TTC549 (cell line): Measurements from ENCODE around the gene FGF12.

Source experiments
- FAIRE-seq: peaks from 2 replicates; lab custom pipeline; 2012; peaks lifted over from hg19 to GRCh38; lab: Jason Lieb, UNC

The FGF12 gene

GRCh38 chr3:192494174-192494573 is 233.2 kb downstream of the FGF12 start:
- no peak for FAIRE-seq

GRCh38 chr3:192490720-192491119 is 236.6 kb downstream of the FGF12 start:
- FAIRE-seq = no peak

GRCh38 chr3:192489579-192489978 is 237.8 kb downstream of the FGF12 start:
- no peak for FAIRE-seq

GRCh38 chr3:192487033-192487432 is 240.3 kb downstream of the FGF12 start:
- no peak for FAIRE-seq

GRCh38 chr3:192482809-192483208 is 244.5 kb downstream of the FGF12 start:
- no peak for FAIRE-seq

- FAIRE-seq = no peak
These were observed 244.9 kb downstream of the FGF12 start for GRCh38 chr3:192482391-192482790.

GRCh38 chr3:192481638-192482037 is 245.7 kb downstream of the FGF12 start:
- no peak for FAIRE-seq

- FAIRE-seq = no peak
These were observed 259.9 kb downstream of the FGF12 start for GRCh38 chr3:192467230-192468140.

- FAIRE-seq = no peak
These were observed 278.3 kb downstream of the FGF12 start for GRCh38 chr3:192449036-192449435.

GRCh38 chr3:192445770-192446644 is 281.3 kb downstream of the FGF12 start:
- no peak for FAIRE-seq

GRCh38 chr3:192444791-192445106 is 282.6 kb downstream of the FGF12 start:
- no peak for FAIRE-seq

- FAIRE-seq = no peak
These were observed 283.1 kb downstream of the FGF12 start for GRCh38 chr3:192444096-192444790.

GRCh38 chr3:192435241-192435640 is 292.1 kb downstream of the FGF12 start:
- no peak for FAIRE-seq

- FAIRE-seq = no peak
These were observed 293.2 kb downstream of the FGF12 start for GRCh38 chr3:192434186-192434585.

GRCh38 chr3:192433704-192434103 is 293.6 kb downstream of the FGF12 start:
- FAIRE-seq = no peak

- FAIRE-seq = no peak
These were observed 304.4 kb downstream of the FGF12 start for GRCh38 chr3:192422997-192423342.

- no peak for FAIRE-seq
These were observed 304.9 kb downstream of the FGF12 start for GRCh38 chr3:192422321-192422996.

- no peak for FAIRE-seq
These were observed 308.0 kb downstream of the FGF12 start for GRCh38 chr3:192419312-192419711.

- no peak for FAIRE-seq
These were observed 309.7 kb downstream of the FGF12 start for GRCh38 chr3:192417559-192418055.

- FAIRE-seq = no peak
These were observed 310.3 kb downstream of the FGF12 start for GRCh38 chr3:192417017-192417416.

- no peak for FAIRE-seq
These were observed 313.9 kb downstream of the FGF12 start for GRCh38 chr3:192413461-192413860.

- no peak for FAIRE-seq
These were observed 316.7 kb downstream of the FGF12 start for GRCh38 chr3:192410684-192410960.
